ENCODE results near the gene PNRC2. TPM values are rescaled to one million over a fixed set of nuclear protein-coding genes. Genes with fewer than 3 reads are reported as not detected.

The PNRC2 gene
- total RNA-seq (2022; extraction: Qiagen RNA extraction; ENCODE audit: low read depth): 33.3 to 43.8 TPM (median 41.5 TPM) in 5 replicates

GRCh38 chr1:23959461-23960290, at the start of gene PNRC2:
Gene PNRC2, plus strand, starts transcription at chr1:23959828. Its CDS starts 1,630 bp downstream, at chr1:23961458.

GRCh38 chr1:23913212-23913880, 46.3 kb upstream of the PNRC2 start, which contains the start of gene CNR2:
Gene CNR2, minus strand, starts transcription at chr1:23913362. Its CDS starts 37,745 bp downstream, at chr1:23875617.

GRCh38 chr1:23979881-23980727, 20.5 kb downstream of the PNRC2 start, which contains the start of gene SRSF10:
Gene SRSF10, minus strand, starts transcription at chr1:23980327. Its CDS starts 72 bp downstream, at chr1:23980255.

Other genes starting within 250 kb of the PNRC2 start
- gene ELOA, start 216.4 kb upstream of the PNRC2 start, total RNA-seq (2022; extraction: Qiagen RNA extraction; ENCODE audit: low read depth): 26.2 to 30.9 TPM (median 29.8 TPM) in 5 replicates
- gene PITHD1, start 181.4 kb upstream of the PNRC2 start, total RNA-seq (2022; extraction: Qiagen RNA extraction; ENCODE audit: low read depth): 32.1 to 36.3 TPM (median 34.7 TPM) in 5 replicates
- 46.7 to 62.0 TPM (median 56.5 TPM) in 5 replicates for gene LYPLA2, start 168.7 kb upstream of the PNRC2 start, total RNA-seq (2022; extraction: Qiagen RNA extraction; ENCODE audit: low read depth)
- gene GALE, start 159.1 kb upstream of the PNRC2 start, total RNA-seq (2022; extraction: Qiagen RNA extraction; ENCODE audit: low read depth): 64.6 to 71.1 TPM (median 69.7 TPM) in 5 replicates
- 11.5 to 13.9 TPM (median 13.2 TPM) in 5 replicates for gene HMGCL, start 134.4 kb upstream of the PNRC2 start, total RNA-seq (2022; extraction: Qiagen RNA extraction; ENCODE audit: low read depth)
- gene FUCA1, start 91.5 kb upstream of the PNRC2 start, total RNA-seq (2022; extraction: Qiagen RNA extraction; ENCODE audit: low read depth): 7.8 to 10.6 TPM (median 10.1 TPM) in 5 replicates
- gene CNR2, start 46.5 kb upstream of the PNRC2 start, total RNA-seq (2022; extraction: Qiagen RNA extraction; ENCODE audit: low read depth): not detected in 5 replicates
- 70.2 to 112 TPM (median 95.3 TPM) in 5 replicates for gene SRSF10, start 20.5 kb downstream of the PNRC2 start, total RNA-seq (2022; extraction: Qiagen RNA extraction; ENCODE audit: low read depth)
- 5.6 to 7.4 TPM (median 6.9 TPM) in 5 replicates for gene MYOM3, start 152.3 kb downstream of the PNRC2 start, total RNA-seq (2022; extraction: Qiagen RNA extraction; ENCODE audit: low read depth)
- 4.6 to 7.3 TPM (median 5.2 TPM) in 5 replicates for gene IL22RA1, start 183.3 kb downstream of the PNRC2 start, total RNA-seq (2022; extraction: Qiagen RNA extraction; ENCODE audit: low read depth)
- 0.71 to 1.5 TPM (median 1.2 TPM) in 5 replicates for gene IFNLR1, start 227.5 kb downstream of the PNRC2 start, total RNA-seq (2022; extraction: Qiagen RNA extraction; ENCODE audit: low read depth)

Data from A549 treated with ZK216348 at 1 μM for 4 hours (cell line).